HepG2 (cell line): ENCODE results near the gene KDM6B. TPM values are rescaled to one million over a fixed set of nuclear protein-coding genes. Genes with fewer than 3 reads are reported as not detected.

ENCODE experiments used
- ARID3A ChIP-seq: IDR thresholded peaks from 2 replicates; pipeline ENCODE4 v1.6.1; 2012; ENCODE audit warnings: low read depth, low read length, improper control_type of control experiment
- ATF1 ChIP-seq: IDR thresholded peaks from 2 replicates; pipeline ENCODE4 v1.6.1; 2016; ENCODE audit warnings: mild to moderate bottlenecking, control low read depth
- ATF3 ChIP-seq: sonication (generic); formaldehyde crosslinking; IDR thresholded peaks from 2 replicates; pipeline ENCODE4 v1.4.0; 2020; ENCODE audit warnings: missing genetic modification reagents
- CHD2 ChIP-seq: IDR thresholded peaks from 2 replicates; pipeline ENCODE4 v1.6.1; 2011; ENCODE audit warnings: low read depth, low read length, improper control_type of control experiment
- CTCF ChIP-seq: sonication (generic); formaldehyde crosslinking; IDR thresholded peaks from 2 replicates; pipeline ENCODE4 v1.5.0; 2020; ENCODE audit warnings: mild to moderate bottlenecking, missing genetic modification reagents, moderate library complexity
- MLX ChIP-seq: IDR thresholded peaks from 2 replicates; pipeline ENCODE4 v1.6.1; 2016
- PRDM4 ChIP-seq: sonication (generic); formaldehyde crosslinking; IDR thresholded peaks from 2 replicates; pipeline ENCODE4 v1.9.0; 2021; ENCODE audit warnings: missing genetic modification reagents, borderline replicate concordance
- SRSF1 ChIP-seq: fragments of 200-400 bp; formaldehyde crosslinking; optimal IDR thresholded peaks from 2 replicates; pipeline ENCODE3; 2017; ENCODE audit warnings: mild to moderate bottlenecking, low read depth, low read length, moderate library complexity
- TAF1 ChIP-seq: sonication (generic); formaldehyde crosslinking; IDR thresholded peaks from 2 replicates; pipeline ENCODE4 v1.4.0; 2020; ENCODE audit warnings: missing genetic modification reagents
- UBTF ChIP-seq: sonication (generic); formaldehyde crosslinking; IDR thresholded peaks from 2 replicates; pipeline ENCODE4 v1.4.0; 2020; ENCODE audit warnings: mild to moderate bottlenecking, missing genetic modification reagents
- ZBTB8A ChIP-seq: sonication (generic); formaldehyde crosslinking; IDR thresholded peaks from 2 replicates; pipeline ENCODE4 v1.4.0; 2020; ENCODE audit warnings: mild to moderate bottlenecking, low read depth, missing genetic modification reagents, borderline replicate concordance
- ZNF10 ChIP-seq: sonication (generic); formaldehyde crosslinking; IDR thresholded peaks from 2 replicates; pipeline ENCODE4 v1.4.0; 2020; ENCODE audit warnings: mild to moderate bottlenecking, low read depth, missing genetic modification reagents, borderline replicate concordance
- ZNF263 ChIP-seq: sonication (generic); formaldehyde crosslinking; IDR thresholded peaks from 2 replicates; pipeline ENCODE4 v1.4.0; 2020; ENCODE audit warnings: missing genetic modification reagents
- ZNF446 ChIP-seq: sonication (generic); formaldehyde crosslinking; IDR thresholded peaks from 2 replicates; pipeline ENCODE4 v1.5.0; 2020; ENCODE audit warnings: mild to moderate bottlenecking, missing genetic modification reagents
- ZNF567 ChIP-seq: sonication (generic); formaldehyde crosslinking; IDR thresholded peaks from 2 replicates; pipeline ENCODE4 v1.8.1; 2023; ENCODE audit warnings: mild to moderate bottlenecking, missing genetic modification reagents, borderline replicate concordance
- ZNF784 ChIP-seq: sonication (generic); formaldehyde crosslinking; IDR thresholded peaks from 2 replicates; pipeline ENCODE4 v1.5.1; 2020; ENCODE audit warnings: missing genetic modification reagents, mild to moderate bottlenecking, borderline replicate concordance
- ZSCAN29 ChIP-seq: sonication (generic); formaldehyde crosslinking; conservative IDR thresholded peaks from 2 replicates; pipeline ENCODE4 v1.4.0; 2020; ENCODE audit warnings: mild to moderate bottlenecking, missing genetic modification reagents
- ZSCAN31 ChIP-seq: sonication (generic); formaldehyde crosslinking; IDR thresholded peaks from 2 replicates; pipeline ENCODE4 v1.5.0; 2020; ENCODE audit warnings: low read depth, mild to moderate bottlenecking, missing genetic modification reagents
- polyA plus RNA-seq, 8 experiments: library from polyadenylated mRNA; depleted of rRNA in 3 of 8; stranded (reverse) in 7 of 8; unstranded in 1 of 8; fragments of >200 nt; fragmentation: Illumina TruSeq in 4 of 8; extraction: Trizol in 4 of 8; gene quantifications; 2 replicates each; pipeline versions ENCODE4 v1.2.1 to v1.2.3, GENCODE V29; 2011 to 2016; ENCODE audit warnings: low read depth in 4 of 8, missing spikeins in 1 of 8, mixed read lengths in 1 of 8; ENCODE audit not compliant: insufficient read depth in 1 of 8
- total RNA-seq, 5 experiments: library from RNA; depleted of rRNA; stranded (reverse); fragments of >200 nt; fragmentation: Illumina TruSeq; extraction: Trizol; gene quantifications; 2 replicates each; pipeline ENCODE4 v1.2.3, GENCODE V29; 2016; ENCODE audit warnings: low read depth in 1 of 5

The KDM6B gene
- total and polyA plus RNA-seq, 2 of the 13 experiments (the other 11 are each of a cell fraction or from before 2014, with no cell fraction given): 1.3 to 2.1 TPM

- TF ChIP-seq CTCF (no peak), ZNF567 (CRISPR knock-in tag) (no peak), ATF3 (CRISPR knock-in tag) (no peak), ZNF446 (no peak), PRDM4 (CRISPR knock-in tag) (no peak), TAF1 (CRISPR knock-in tag) (peak; percentile 39; the same call in 1 of the 2 replicates), ZSCAN31 (CRISPR knock-in tag) (peak; percentile 51; the same call in 1 of the 2 replicates), CHD2 (no peak; the same call in 1 of the 2 replicates), ZNF263 (CRISPR knock-in tag) (no peak), ATF1 (CRISPR knock-in tag) (no peak), ZBTB8A (CRISPR knock-in tag) (no peak), ZNF10 (CRISPR knock-in tag) (no peak), ZNF784 (CRISPR knock-in tag) (no peak), ZSCAN29 (CRISPR knock-in tag) (no peak), ARID3A (no peak), SRSF1 (no peak), MLX (CRISPR knock-in tag) (no peak), UBTF (peak; percentile 34; the same call in 1 of the 2 replicates)
Observed at GRCh38 chr17:7844292-7845154, 10.5 kb downstream of the KDM6B start (continued).
